NCI-H226 (cell line): ENCODE results near the gene HAX1.
A peak's percentile ranks its signal among the peaks of the same experiment; 100 is the strongest.
"Not testable (repeated sequence)": the region's sequence is repeated elsewhere in the genome, so short reads cannot be mapped to it uniquely, and the experiment has no call there.

Experiments
- DNase-seq: peaks from one replicate; pipeline ENCODE4 v3.0.0-alpha.2; 2015

HAX1 gene

DNA sequence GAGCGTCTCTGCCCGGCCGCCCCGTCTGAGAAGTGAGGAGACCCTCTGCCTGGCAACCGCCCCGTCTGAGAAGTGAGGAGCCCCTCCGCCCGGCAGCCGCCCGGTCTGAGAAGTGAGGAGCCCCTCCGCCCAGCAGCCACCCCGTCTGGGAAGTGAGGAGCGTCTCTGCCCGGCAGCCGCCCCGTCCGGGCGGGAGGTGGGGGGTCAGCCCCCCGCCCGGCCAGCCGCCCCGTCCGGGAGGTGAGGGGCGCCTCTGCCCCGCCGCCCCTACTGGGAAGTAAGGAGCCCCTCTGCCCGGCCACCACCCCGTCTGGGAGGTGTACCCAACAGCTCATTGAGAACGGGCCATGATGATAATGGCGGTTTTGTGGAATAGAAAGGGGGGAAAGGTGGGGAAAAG, 15.2 kb downstream of the HAX1 start:
- not testable (repeated sequence) for DNase-seq

DNA sequence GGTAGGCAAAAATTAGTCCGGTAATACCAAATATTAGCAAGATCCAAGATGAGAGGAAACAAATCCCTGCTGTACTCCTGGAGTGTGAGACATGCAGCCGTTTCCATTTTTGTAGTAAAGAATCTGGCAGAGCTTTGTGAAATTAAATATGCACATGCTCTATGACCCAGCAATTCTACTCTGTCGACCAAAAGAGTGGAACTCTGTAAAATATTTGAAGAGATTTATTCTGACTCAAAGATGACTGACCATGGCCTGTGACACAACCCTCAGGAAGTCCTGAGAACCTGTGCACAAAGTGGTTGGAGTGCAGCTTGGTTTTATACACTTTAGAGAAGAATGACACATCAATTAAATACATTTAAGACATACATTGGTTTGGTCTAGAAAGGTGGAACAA, 16.2 kb downstream of the HAX1 start:
- no peak for DNase-seq

DNA sequence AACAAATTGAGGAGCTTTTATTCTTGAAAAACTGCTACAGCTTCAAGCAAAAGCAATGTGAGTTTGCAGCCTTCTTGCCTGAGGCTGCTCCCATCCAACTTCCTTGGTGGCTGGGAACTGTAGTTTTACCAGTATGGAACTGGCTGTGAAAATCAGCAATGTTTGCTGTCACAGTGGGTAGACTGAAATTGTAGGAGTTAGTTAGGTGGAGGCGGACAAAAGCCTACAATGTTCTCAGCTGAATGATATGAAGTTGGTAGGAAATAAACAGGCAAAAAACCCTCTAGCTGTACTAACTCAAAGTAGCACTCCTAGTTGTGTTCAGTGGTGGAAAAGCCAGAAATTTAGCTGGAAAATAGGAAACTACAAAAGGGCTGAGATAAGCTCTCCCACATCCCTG, 18.5 kb downstream of the HAX1 start:
- no peak for DNase-seq

DNA sequence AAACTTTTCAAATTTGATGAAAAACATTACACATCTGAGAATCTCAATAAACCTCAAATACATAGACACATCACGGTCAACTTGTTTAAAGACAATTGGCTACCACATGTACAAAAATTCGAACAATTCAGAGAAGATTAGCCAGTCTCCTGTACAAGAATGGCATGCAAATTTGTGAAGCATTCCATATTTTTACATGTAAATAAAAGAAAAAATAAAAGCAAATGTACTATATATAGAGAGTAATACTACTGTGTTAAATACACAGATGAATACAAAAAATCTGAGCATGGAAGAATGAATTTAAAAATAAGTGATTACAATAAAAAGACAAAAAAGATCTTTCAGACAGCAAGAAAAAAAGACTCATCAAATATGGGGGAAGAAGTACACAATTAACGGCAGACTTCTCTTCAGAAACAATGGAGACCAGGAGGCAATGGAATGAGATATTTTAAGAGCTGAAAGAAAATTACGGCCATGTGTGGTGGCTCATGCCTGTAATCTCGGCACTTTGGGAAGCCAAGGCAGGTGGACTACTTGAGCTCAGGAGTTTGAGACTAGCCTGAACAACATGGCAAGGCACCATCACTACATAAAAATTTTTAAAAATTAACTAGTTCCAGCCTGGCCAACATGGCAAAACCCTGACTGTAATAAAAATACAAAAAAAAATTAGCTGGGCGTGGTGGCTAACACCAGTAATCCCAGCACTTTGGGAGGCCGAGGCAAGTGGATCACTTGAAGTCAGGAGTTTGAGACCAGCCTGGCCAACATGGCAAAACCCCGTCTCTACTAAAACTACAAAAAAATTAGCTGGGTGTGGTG, 23.2 kb downstream of the HAX1 start:
- no peak for DNase-seq

DNA sequence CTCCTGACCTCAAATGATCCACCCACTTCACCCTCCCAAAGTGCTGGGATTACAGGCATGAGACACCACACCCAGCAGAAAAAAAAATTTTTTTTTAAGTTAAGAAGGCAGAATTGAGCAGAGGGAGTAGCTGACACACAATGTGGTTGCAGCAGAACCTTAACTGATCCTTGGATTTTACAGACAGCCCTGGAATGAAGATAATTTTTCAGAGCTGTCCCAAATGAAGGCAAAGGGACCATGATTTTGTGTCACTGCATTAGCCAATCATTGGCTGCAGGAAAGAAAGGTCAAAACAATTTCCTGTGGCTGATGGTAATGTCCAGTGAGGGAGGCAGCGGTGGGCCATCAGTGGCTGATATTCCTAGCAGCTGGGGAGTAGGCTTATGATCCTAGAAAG, 29.2 kb downstream of the HAX1 start:
- no peak for DNase-seq

DNA sequence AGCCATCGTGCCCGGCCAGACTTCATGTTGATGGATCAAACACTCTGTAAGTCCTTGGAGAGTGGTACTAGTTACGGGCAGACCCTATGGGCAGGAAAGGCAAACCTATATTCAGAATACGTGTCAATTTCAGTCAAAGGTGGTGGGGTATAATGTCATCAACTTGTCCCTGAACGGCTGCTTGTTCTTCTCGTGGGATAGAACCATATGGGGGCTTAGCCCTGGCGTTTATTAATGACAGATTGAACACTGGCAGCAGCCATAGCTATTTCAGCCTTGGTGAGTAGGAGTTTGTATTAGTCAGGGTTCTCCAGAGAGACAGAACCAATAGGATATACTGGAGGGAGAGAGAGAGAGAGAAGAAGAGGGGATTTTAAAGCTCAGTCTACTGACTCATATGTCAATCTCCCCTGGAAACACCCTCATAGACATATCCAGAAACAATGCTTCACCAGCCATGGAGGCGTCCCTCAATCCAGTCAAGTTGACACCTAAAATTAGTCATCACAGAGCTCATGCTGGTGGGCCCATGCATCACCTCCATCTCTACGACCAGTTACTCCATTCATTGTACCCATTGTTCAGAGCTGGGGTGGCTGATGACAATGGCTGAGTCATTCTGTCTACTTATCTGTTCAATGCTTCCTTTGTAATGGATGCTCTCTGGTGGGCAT, 32.4 kb downstream of the HAX1 start:
- peak; percentile 33 for DNase-seq

DNA sequence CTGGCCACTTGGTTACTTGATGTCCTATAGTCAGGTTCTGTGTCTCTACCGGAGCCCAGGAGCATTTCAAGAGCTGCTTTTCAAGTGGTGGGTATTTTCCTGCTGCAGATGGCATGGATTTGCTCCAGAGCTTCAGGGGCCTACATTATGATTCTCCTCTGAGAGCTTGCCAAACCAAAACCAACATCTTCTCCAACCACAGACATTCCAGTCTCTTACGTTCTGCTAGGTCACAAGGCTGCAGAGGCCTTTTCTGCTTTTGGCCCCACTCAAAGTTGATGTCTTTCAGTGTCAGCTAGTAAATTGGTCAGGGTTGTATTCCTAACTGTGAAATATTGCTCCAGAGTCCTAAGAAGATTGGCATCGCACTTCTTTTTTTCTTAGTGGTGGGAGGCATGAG, 33.7 kb downstream of the HAX1 start:
- DNase-seq, result no peak

DNA sequence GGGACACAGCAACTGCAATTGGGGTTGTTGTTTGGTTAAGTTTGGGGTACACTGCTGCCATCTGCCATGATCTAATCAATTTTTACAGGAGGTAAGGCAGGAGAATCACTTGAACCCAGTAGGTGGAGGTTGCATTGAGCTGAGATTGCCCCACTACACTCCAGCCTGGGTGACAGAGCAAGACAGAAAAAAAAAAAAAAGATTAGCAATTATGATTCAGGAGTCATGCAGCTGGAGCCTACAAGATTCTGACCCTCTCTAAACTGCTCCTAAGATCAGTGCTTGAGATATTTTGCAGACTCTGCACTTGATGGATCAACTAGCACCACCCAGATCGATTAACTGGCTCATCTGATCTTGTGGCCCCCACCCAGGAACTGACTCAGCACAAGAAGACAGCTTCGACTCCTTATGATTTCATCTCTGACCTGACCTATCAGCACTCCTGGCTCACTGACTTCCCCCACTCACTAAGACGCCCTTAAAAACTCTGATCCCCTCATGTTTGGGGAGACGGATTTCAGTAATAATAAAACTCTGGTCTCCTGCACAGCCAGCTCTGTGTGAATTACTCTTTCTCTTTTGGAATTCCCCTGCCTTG, 35.3 kb downstream of the HAX1 start:
- not testable (repeated sequence) for DNase-seq

DNA sequence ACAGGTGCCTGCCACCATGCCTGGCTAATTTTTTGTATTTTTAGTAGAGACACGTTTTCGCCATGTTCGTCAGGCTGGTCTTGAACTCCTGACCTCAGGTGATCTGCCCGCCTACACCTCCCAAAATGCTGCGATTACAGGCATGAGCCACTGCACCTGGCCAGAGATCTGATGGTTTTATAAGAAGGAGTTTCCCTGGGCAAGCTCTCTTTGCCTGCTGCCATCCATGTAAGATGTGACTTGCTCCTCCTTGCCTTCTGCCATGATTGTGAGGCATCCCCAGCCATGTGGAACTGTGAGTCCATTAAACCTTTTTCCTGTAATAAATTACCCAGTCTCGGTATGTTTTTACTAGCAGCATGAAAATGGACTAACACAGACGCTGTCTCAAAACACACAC, 36.7 kb downstream of the HAX1 start:
- DNase-seq, result not testable (repeated sequence)

DNA sequence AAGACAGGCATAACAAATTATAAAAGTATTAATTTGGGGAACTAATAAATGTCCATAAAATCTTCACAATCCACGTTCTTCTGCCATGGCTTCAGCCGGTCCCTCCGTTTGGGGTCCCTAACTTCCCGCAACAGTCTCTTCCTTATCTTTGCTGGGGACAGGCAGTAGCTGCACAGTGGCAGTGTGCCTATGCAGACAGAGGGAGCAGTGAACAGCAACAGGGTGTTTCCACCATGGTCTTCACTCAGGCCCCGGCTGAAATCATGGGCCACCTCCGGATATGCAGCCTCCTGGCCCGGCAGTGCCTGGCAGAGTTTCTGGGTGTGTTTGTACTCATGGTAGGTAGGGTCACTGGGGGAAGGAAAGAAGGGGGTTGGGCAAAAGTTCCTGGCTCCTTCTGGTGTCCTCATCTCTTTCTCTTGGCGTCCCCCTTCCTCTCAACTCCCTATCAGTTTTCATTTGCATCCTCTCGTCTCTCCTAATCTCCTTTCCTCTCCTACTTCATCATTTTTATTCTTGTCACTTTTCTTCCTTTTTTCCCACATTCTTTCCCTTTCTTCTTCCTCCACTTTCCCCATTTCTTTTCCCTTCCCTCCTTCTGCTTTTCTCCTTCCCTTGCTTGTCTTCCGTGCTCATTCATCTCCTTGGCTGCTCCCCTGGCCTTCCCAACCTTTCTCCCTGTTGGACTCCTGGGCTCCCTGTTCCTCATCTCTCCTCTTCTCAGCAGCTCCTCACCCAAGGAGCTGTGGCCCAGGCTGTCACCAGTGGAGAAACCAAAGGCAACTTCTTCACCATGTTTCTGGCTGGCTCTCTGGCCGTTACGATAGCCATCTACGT, 40.0 kb downstream of the HAX1 start:
- DNase-seq, result not testable (repeated sequence)

DNA sequence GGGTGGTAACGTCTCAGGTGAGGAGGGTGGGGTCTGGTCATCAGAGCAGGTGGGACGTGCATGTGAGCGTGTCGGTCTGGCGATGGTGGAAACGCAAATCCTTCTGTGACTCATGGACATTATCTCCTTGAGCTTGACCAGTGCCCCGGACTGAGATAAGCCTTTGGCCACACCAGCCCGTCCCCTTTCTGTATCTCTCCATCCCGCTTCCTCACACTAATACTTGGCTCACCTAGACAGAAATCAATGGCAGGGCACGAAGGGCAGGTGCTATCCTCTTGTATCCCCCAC, 40.6 kb downstream of the HAX1 start:
- DNase-seq, result no peak

DNA sequence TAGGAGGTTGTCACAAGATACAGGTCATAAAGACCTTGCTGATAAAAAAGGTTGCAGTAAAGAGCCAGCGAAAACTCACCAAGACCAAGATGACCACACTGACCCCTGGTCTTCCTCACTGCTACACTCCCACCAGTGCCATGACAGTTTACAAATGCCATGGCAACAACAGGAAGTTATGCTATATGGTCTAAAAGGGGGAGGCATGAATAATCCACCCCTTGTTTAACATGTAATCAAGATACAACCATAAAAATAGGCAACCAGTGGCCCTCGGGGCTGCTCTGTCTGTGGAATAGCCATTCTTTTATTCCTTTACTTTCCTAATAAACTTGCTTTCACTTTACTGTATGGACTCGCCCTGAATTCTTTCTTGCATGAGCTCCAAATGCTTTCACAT, 41.8 kb downstream of the HAX1 start:
- not testable (repeated sequence) for DNase-seq

DNA sequence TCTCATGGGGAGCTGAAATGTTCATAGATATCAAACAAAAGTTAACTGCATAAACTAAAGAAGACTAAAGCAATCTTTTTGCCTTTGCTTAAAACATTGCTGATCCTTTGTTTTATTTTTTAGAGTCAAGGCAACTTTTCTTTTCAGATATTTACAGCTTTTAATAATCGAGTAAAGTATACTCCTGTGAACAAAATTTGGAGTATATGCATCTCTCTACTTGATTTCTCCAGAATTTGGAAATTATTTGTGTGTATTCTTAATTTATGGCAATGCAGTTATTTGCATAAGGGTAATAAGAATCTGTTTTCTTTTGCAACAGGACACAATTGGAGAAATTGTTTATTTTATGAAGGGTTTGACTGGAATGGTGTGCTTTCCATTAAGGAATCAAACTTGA, 44.3 kb downstream of the HAX1 start:
- no peak for DNase-seq

DNA sequence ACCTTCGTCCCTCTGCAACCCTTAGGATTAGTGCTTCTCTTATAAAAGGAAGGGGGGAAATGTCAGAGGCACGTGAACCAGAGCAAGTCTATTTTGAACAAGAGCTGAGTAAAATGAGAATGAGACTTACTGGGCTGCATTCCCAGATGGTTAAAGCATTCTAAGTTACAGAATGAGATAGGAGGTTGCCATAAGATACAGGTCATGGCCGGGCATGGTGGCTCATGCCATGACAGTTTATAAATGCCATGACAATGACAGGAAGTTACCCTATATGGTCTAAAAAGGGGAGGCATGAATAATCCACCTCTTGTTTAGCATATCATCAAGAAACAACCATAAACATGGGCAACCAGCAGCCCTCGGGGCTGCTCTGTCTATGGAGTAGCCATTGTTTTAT, 46.0 kb downstream of the HAX1 start:
- no peak for DNase-seq

DNA sequence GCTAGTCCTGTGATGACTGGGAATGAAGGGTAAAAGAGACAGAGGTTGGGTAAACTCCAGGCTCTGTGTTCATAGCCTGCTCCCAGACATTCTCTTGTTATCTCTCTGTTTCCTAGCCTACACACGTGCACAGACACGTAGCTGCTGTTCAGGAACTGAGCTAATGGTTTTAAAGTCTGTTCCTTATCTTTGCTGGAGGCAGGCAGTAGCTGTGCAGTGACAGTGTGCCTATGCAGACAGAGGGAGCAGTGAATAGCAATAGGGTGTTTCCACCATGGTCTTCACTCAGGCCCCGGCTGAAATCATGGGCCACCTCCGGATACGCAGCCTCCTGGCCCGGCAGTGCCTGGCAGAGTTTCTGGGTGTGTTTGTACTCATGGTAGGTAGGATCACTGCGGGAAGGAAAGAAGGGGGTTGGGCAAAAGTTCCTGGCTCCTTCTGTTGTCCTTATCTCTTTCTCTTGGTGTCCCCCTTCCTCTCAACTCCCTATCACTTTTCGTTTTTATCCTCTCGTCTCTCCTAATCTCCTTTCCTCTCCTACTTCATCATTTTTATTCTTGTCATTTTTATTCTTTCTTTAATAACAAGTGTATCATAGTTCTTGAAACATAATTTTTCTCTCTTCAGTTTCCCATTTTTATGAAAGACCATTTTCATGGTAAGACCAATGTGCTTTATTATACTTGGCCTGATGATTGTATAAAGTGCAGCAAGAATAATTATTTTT, 48.6 kb downstream of the HAX1 start, which contains the start of gene AQP10:
Gene AQP10, plus strand, starts transcription at position 212 of the 727 bp plus-strand sequence. Its CDS starts 63 bp downstream, at position 275.
- peak; percentile 71 for DNase-seq

DNA sequence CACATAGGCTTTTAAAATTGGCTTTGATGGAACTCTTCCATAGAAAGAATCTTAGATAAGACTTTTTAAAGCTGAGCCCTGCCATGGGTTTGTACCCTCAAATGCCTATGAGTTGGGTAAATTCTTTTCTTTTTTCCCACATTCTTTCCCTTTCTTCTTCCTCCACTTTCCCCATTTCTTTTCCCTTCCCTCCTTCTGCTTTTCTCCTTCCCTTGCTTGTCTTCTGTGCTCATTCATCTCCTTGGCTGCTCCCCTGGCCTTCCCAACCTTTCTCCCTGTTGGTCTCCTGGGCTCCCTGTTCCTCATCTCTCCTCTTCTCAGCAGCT, 49.1 kb downstream of the HAX1 start:
- not testable (repeated sequence) for DNase-seq

DNA sequence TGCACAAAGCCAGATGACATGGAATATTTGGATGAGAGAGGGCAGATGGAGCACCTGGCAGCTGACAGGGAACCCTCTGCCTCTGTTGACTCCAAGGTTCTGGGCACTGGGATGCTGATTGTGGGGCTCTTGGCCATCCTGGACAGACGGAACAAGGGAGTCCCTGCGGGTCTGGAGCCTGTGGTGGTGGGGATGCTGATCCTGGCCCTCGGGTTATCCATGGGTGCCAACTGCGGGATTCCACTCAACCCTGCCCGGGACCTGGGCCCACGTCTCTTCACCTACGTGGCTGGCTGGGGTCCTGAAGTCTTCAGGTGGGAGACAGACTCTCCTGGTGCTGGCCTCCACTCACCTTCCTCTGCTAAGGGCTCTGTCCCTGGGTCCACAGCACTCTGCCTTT, 51.1 kb downstream of the HAX1 start:
- no peak for DNase-seq

DNA sequence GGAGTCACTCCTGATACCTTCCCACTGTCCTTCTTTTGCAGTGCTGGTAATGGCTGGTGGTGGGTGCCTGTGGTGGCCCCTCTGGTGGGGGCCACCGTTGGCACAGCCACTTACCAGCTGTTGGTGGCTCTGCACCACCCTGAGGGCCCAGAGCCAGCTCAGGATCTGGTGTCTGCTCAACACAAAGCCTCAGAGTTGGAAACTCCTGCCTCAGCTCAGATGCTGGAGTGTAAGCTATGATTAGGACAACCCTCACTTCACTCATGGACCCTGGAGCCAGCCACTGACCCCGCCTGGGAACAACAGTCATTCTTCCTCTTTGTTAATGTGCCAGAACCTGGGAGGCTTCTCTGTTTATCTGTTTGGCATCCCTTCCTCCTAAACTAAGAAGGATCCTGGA, 51.8 kb downstream of the HAX1 start:
- no peak for DNase-seq

DNA sequence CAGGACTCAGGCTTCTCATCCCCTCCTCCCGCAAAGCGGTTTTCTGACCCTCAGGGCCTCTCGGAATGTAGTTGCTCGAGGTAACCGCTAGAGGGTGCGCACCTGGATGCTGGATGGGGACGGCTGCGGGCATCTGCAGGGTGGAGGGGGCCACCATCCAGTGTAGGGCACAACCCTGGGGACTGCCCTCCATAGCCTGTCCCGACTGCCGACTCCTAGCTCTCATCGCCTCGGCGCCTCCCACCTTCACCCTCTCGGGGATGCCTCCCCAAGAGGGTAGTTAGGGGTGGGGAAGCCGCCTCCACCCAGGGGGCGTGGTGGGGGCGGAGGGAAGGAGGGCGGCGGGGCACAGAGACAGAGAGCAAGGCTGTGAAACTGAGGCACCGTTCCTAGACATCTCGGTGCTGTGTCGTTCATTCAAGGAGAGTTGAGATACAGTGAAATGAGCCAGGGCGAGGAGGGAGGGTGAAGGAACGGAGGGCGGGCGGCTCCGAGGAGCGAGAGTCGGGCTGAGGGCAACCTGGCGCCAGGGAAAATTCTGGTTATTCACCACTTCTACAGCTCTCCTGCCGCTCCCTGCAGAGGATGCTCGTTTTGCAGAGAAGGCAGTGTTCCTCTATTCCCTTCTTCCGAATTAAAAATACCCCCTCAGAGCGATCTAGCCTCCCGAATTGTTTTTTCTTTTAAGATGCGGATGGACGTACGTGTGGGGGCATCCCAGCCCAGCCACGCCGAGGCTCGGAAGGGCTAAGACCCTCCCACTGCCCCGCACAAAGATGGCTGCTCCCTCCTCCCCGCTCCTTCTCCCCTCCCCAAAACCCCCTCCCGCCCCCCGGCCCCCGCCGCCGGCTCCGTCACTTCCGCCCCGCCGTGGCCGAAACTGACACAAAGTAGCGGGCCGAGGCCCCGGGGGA, 52.5 kb downstream of the HAX1 start, which contains the start of gene ATP8B2:
Gene ATP8B2, plus strand, starts transcription at position 857 of the 914 bp plus-strand sequence. CDS start 2,617 bp downstream, outside the sequence.
- DNase-seq, result peak; percentile 60
